GM23338 (cell line): Measurements from ENCODE around the gene GLB1L. TPM values are rescaled to one million over a fixed set of nuclear protein-coding genes. Genes with fewer than 3 reads are reported as not detected.

Experiments
- ATAC-seq: fragments of 200-7000 bp; cut with Tn5 transposase; 3 replicates; pipeline ENCODE4 v1.9.1; 2020
- DNase-seq: peaks from one replicate; pipeline ENCODE4 v3.0.0-alpha.2; 2015; ENCODE audit warnings: low spot score
- H2AFZ ChIP-seq: fragments of 200-600 bp; sonication (generic); 2 replicates; pipeline ENCODE4 v1.8.0; 2016; ENCODE audit warnings: antibody characterized with exemption, mild to moderate bottlenecking, moderate library complexity
- H3F3A ChIP-seq: fragments of 200-600 bp; sonication (generic); replicated peaks from 2 replicates; pipeline ENCODE4 v1.8.0; 2017; ENCODE audit warnings: antibody characterized with exemption, mixed run types, low read depth
- H3K27ac ChIP-seq: fragments of 200-600 bp; sonication (generic); 2 replicates; pipeline ENCODE4 v1.6.1; 2016; ENCODE audit warnings: low read depth
- H3K27me3 ChIP-seq: fragments of 200-600 bp; sonication (generic); 2 replicates; pipeline ENCODE4 v1.8.0; 2016; ENCODE audit warnings: mild to moderate bottlenecking, mixed run types, moderate library complexity; ENCODE audit not compliant: insufficient read depth
- H3K36me3 ChIP-seq: fragments of 200-600 bp; sonication (generic); 2 replicates; pipeline ENCODE4 v1.8.0; 2016; ENCODE audit warnings: mild to moderate bottlenecking; ENCODE audit not compliant: insufficient read depth
- H3K4me1 ChIP-seq: fragments of 200-600 bp; sonication (generic); 2 replicates; pipeline ENCODE4 v1.8.0; 2016; ENCODE audit warnings: mild to moderate bottlenecking, moderate library complexity; ENCODE audit not compliant: insufficient read depth
- H3K4me2 ChIP-seq: fragments of 200-600 bp; sonication (generic); 2 replicates; pipeline ENCODE4 v1.7.1; 2017; ENCODE audit warnings: mixed run types
- H3K4me3 ChIP-seq: fragments of 200-600 bp; sonication (generic); 2 replicates; pipeline ENCODE4 v1.6.1; 2016; ENCODE audit warnings: mixed run types
- H3K79me2 ChIP-seq: fragments of 200-600 bp; sonication (generic); replicated peaks from 2 replicates; pipeline ENCODE4 v1.8.0; 2017; ENCODE audit warnings: mild to moderate bottlenecking; ENCODE audit not compliant: insufficient read depth
- H3K9me2 ChIP-seq: fragments of 200-600 bp; sonication (generic); 2 replicates; pipeline ENCODE4 v1.8.0; 2017; ENCODE audit not compliant: insufficient read depth
- H4K20me1 ChIP-seq: fragments of 200-600 bp; sonication (generic); replicated peaks from 2 replicates; pipeline ENCODE4 v1.8.0; 2017; ENCODE audit warnings: mild to moderate bottlenecking; ENCODE audit not compliant: insufficient read depth
- H3K27ac Mint-ChIP-seq: 2 replicates; pipeline ENCODE4 v1.8.0; 2020; ENCODE audit warnings: inconsistent platforms, mild to moderate bottlenecking, moderate library complexity, mixed read lengths
- H3K27me3 Mint-ChIP-seq: 3 replicates; pipeline ENCODE4 v1.8.0; 2022; ENCODE audit warnings: low read depth, mild to moderate bottlenecking, moderate library complexity, mixed read lengths, inconsistent platforms; ENCODE audit not compliant: insufficient read depth, poor library complexity
- H3K36me3 Mint-ChIP-seq: 3 replicates; pipeline ENCODE4 v1.8.0; 2021; ENCODE audit warnings: low read depth, mild to moderate bottlenecking, inconsistent platforms, moderate library complexity, mixed read lengths
- H3K4me1 Mint-ChIP-seq: 3 replicates; pipeline ENCODE4 v1.8.0; 2020; ENCODE audit warnings: mild to moderate bottlenecking, inconsistent platforms, mixed read lengths
- H3K4me3 Mint-ChIP-seq: 3 replicates; pipeline ENCODE4 v1.8.0; 2021; ENCODE audit warnings: moderate library complexity, mild to moderate bottlenecking, inconsistent platforms, mixed read lengths
- H3K9me3 Mint-ChIP-seq: 3 replicates; pipeline ENCODE4 v1.8.0; 2020; ENCODE audit warnings: moderate library complexity, mild to moderate bottlenecking, inconsistent platforms, mixed read lengths
- CREB1 ChIP-seq: fragments of 250-450 bp; sonication (Bioruptor Pico); IDR thresholded peaks from 2 replicates; pipeline ENCODE4 v1.5.0; 2020; ENCODE audit warnings: low read depth, mild to moderate bottlenecking, moderate library complexity
- CTCF ChIP-seq, 2 experiments: fragments of 200-600 bp in 1 of 2; sonication (generic) in 1 of 2; conservative IDR thresholded peaks; 2 replicates each; pipeline versions ENCODE4 v1.5.1 to v1.6.1; 2016 to 2017; ENCODE audit warnings: antibody characterized with exemption in 2 of 2, low read depth in 2 of 2, mild to moderate bottlenecking in 2 of 2, moderate library complexity in 1 of 2
- ETS1 ChIP-seq: IDR thresholded peaks from 2 replicates; pipeline ENCODE4 v1.6.1; 2016; ENCODE audit warnings: antibody characterized with exemption
- EZH2 ChIP-seq: fragments of 200-600 bp; sonication (generic); IDR thresholded peaks from one replicate; pipeline ENCODE4 v1.8.0; 2017; ENCODE audit warnings: antibody characterized with exemption, mild to moderate bottlenecking, low read depth; ENCODE audit not compliant: unreplicated experiment
- EZH2phosphoT487 ChIP-seq: fragments of 200-600 bp; sonication (generic); IDR thresholded peaks from one replicate; pipeline ENCODE4 v1.8.1; 2018; ENCODE audit warnings: antibody characterized with exemption; ENCODE audit not compliant: unreplicated experiment
- JUNB ChIP-seq: IDR thresholded peaks from one replicate; pipeline ENCODE4 v1.6.1; 2016; ENCODE audit warnings: antibody characterized with exemption; ENCODE audit not compliant: unreplicated experiment
- NANOG ChIP-seq: IDR thresholded peaks from 2 replicates; pipeline ENCODE4 v1.6.1; 2016; ENCODE audit warnings: antibody characterized with exemption, borderline replicate concordance
- POLR2AphosphoS5 ChIP-seq: IDR thresholded peaks from 2 replicates; pipeline ENCODE4 v1.6.1; 2016; ENCODE audit warnings: antibody characterized with exemption, low read depth
- ZNF331 ChIP-seq: fragments of 250-450 bp; sonication (Bioruptor Pico); IDR thresholded peaks from 2 replicates; pipeline ENCODE4 v1.5.0; 2020; ENCODE audit warnings: low read depth, mild to moderate bottlenecking, moderate library complexity
- polyA plus RNA-seq: library from polyadenylated mRNA; unstranded; fragments of >200 nt; fragmentation: Nextera tagmentation; extraction: Ambion mirVana; gene quantifications from 2 replicates; pipeline ENCODE4 v1.2.1, GENCODE V29; 2016
- total RNA-seq: library from RNA; depleted of rRNA; stranded (reverse); fragments of >200 nt; shearing (Covaris generic); gene quantifications from 2 replicates; pipeline ENCODE4 v1.2.3, GENCODE V29; 2014

The GLB1L gene
- total and polyA plus RNA-seq, 2 experiments from 2014 or later = 1.7 to 5.4 TPM

- H3K4me3 ChIP-seq = peak within 1 kb of the TSS; percentile 84
- H3K9me2 ChIP-seq = no peaks in the 10 kb centered on the region
- H3K27ac ChIP-seq = 0 out of 2 replicates have a peak within 1 kb of the TSS, but pooled peaks have one; percentile 74
- no peaks in the 10 kb centered on the region; the same call in 1 of the 2 replicates for H3K36me3 ChIP-seq
- Mint-ChIP-seq H3K27me3 (peaks cover 10% of the 10 kb centered on the region), H3K4me3 (peak within 1 kb of the TSS; percentile 88), H3K4me1 (peaks cover 13% of the 10 kb centered on the region; the same call in 2 of the 3 replicates), H3K27ac (peak within 1 kb of the TSS; percentile 87), H3K36me3 (peaks cover 27% of the 10 kb centered on the region), H3K9me3 (peaks cover 2% of the 10 kb centered on the region; the same call in 1 of the 3 replicates)
- peak within 1 kb of the TSS; percentile 96 for H3K4me2 ChIP-seq
- peak within 1 kb of the TSS; percentile 98 for H2AFZ ChIP-seq
- no peaks in the 10 kb centered on the region; the same call in 1 of the 2 replicates for H4K20me1 ChIP-seq
- peaks cover 15% of the 10 kb centered on the region; the same call in 1 of the 2 replicates for H3F3A ChIP-seq
- TF ChIP-seq JUNB (no peak), EZH2 (no peak), ETS1 (peak; percentile 47; the same call in 1 of the 2 replicates), EZH2phosphoT487 (no peak), CREB1 (CRISPR knock-in tag) (peak; percentile 92), ZNF331 (CRISPR knock-in tag) (no peak), POLR2AphosphoS5 (peak; percentile 97)
- DNase-seq (peak; percentile 97), ATAC-seq (peak; percentile 98)
- no peaks in the 10 kb centered on the region for H3K79me2 ChIP-seq
- no peaks in the 10 kb centered on the region for H3K27me3 ChIP-seq
- peaks cover 15% of the 10 kb centered on the region for H3K4me1 ChIP-seq
Measured at GRCh38 chr2:219206328-219207133, 38.7 kb downstream of the GLB1L start, which contains the start of gene ZFAND2B. TSS of gene ZFAND2B (plus strand) at chr2:219206782. CDS start at chr2:219206988, 206 bp downstream.

- Histone ChIP-seq H3K4me1 (peaks cover 15% of the 10 kb centered on the region), H4K20me1 (no peaks in the 10 kb centered on the region; the same call in 1 of the 2 replicates), H2AFZ (peak overlapping the region; percentile 98), H3K36me3 (no peaks in the 10 kb centered on the region; the same call in 1 of the 2 replicates), H3K9me2 (no peaks in the 10 kb centered on the region), H3K79me2 (no peaks in the 10 kb centered on the region), H3K27ac (0 out of 2 replicates have a peak overlapping the region, but pooled peaks have one; percentile 74), H3K4me2 (peak overlapping the region; percentile 96), H3K4me3 (peak overlapping the region; percentile 84), H3K27me3 (no peaks in the 10 kb centered on the region), H3F3A (peaks cover 15% of the 10 kb centered on the region; the same call in 1 of the 2 replicates)
- Mint-ChIP-seq H3K9me3 (peaks cover 6% of the 10 kb centered on the region; the same call in 2 of the 3 replicates), H3K27ac (peak overlapping the region; percentile 87), H3K4me1 (peaks cover 13% of the 10 kb centered on the region; the same call in 2 of the 3 replicates), H3K4me3 (peak overlapping the region; percentile 88), H3K27me3 (peaks cover 10% of the 10 kb centered on the region), H3K36me3 (peaks cover 21% of the 10 kb centered on the region)
- ATAC-seq (no peak), DNase-seq (peak; percentile 15)
- no peak for TF ChIP-seq ETS1
- no peak for TF ChIP-seq NANOG
- TF ChIP-seq CTCF (conservative IDR thresholded peaks at IDR 0.05; ENCODE audit: low read depth in 2 of 2) = no peak
Measured at GRCh38 chr2:219205981-219206327, 39.3 kb downstream of the GLB1L start.
